ENCODE measurements around the gene ZNF169.
"Not testable (repeated sequence)": the region's sequence is repeated elsewhere in the genome, so short reads cannot be mapped to it uniquely, and the experiment has no call there.

The ZNF169 gene

GRCh38 chr9:94287877-94288513 lies 28.9 kb downstream of the ZNF169 start:
- DNase-seq (ENCODE audit: low read depth) = no peak

GRCh38 chr9:94289691-94290090 lies 30.6 kb downstream of the ZNF169 start:
- no peak for DNase-seq (ENCODE audit: low read depth)

GRCh38 chr9:94298949-94299599 lies 40.0 kb downstream of the ZNF169 start:
- no peak for DNase-seq (ENCODE audit: low read depth)

- DNase-seq (ENCODE audit: low read depth) = no peak
Observed at GRCh38 chr9:94300470-94301301, 41.6 kb downstream of the ZNF169 start.

- DNase-seq (ENCODE audit: low read depth) = no peak
Observed at GRCh38 chr9:94301583-94301982, 42.5 kb downstream of the ZNF169 start.

GRCh38 chr9:94302426-94302825 lies 43.3 kb downstream of the ZNF169 start:
- DNase-seq (ENCODE audit: low read depth) = no peak

GRCh38 chr9:94303321-94303720 lies 44.2 kb downstream of the ZNF169 start:
- DNase-seq (ENCODE audit: low read depth) = no peak

GRCh38 chr9:94315034-94315984 lies 56.2 kb downstream of the ZNF169 start:
- DNase-seq (ENCODE audit: low read depth) = not testable (repeated sequence)

- DNase-seq (ENCODE audit: low read depth) = not testable (repeated sequence)
Observed at GRCh38 chr9:94316236-94316635, 57.1 kb downstream of the ZNF169 start.

GRCh38 chr9:94317949-94318657 lies 59.0 kb downstream of the ZNF169 start:
- DNase-seq (ENCODE audit: low read depth) = not testable (repeated sequence)

- DNase-seq (ENCODE audit: low read depth) = not testable (repeated sequence)
Observed at GRCh38 chr9:94322342-94322940, 63.3 kb downstream of the ZNF169 start.

- not testable (repeated sequence) for DNase-seq (ENCODE audit: low read depth)
Observed at GRCh38 chr9:94323153-94323798, 64.2 kb downstream of the ZNF169 start.

- DNase-seq (ENCODE audit: low read depth) = not testable (repeated sequence)
Observed at GRCh38 chr9:94325583-94325982, 66.5 kb downstream of the ZNF169 start.

- DNase-seq (ENCODE audit: low read depth) = not testable (repeated sequence)
Observed at GRCh38 chr9:94328544-94328943, 69.4 kb downstream of the ZNF169 start, which contains the start of gene NUTM2F. Gene NUTM2F (minus strand): TSS chr9:94328644. CDS start chr9:94328623, 21 bp downstream.

- DNase-seq (ENCODE audit: low read depth) = not testable (repeated sequence)
Observed at GRCh38 chr9:94336445-94336844, 77.3 kb downstream of the ZNF169 start.

GRCh38 chr9:94338723-94339122 lies 79.6 kb downstream of the ZNF169 start:
- not testable (repeated sequence) for DNase-seq (ENCODE audit: low read depth)

- DNase-seq (ENCODE audit: low read depth) = not testable (repeated sequence)
Observed at GRCh38 chr9:94339657-94340056, 80.6 kb downstream of the ZNF169 start.

GRCh38 chr9:94340750-94341149 lies 81.7 kb downstream of the ZNF169 start:
- DNase-seq (ENCODE audit: low read depth) = not testable (repeated sequence)

- DNase-seq (ENCODE audit: low read depth) = not testable (repeated sequence)
Observed at GRCh38 chr9:94341703-94342102, 82.6 kb downstream of the ZNF169 start.

- DNase-seq (ENCODE audit: low read depth) = not testable (repeated sequence)
Observed at GRCh38 chr9:94347451-94347850, 88.4 kb downstream of the ZNF169 start.

All from activated T-helper 9 cell treated with anti-CD3 and anti-CD28 coated beads, Interleukin-2, amount 50 U/mL, for 16 hours (primary cell).